Amniotic epithelial cell (primary cell): ENCODE measurements around the gene MADCAM1.

ENCODE experiments used
- DNase-seq: peaks from one replicate; pipeline ENCODE4 v3.0.0-alpha.2; 2010; ENCODE audit warnings: low read depth

Gene MADCAM1

GRCh38 chr19:488505-489417 is 7.5 kb upstream of the MADCAM1 start:
- peak; percentile 91 for DNase-seq

- DNase-seq: peak; percentile 27
Observed at GRCh38 chr19:489418-490196, 6.7 kb upstream of the MADCAM1 start.

GRCh38 chr19:491146-491741 is 5.0 kb upstream of the MADCAM1 start:
- no peak for DNase-seq

- no peak for DNase-seq
Observed at GRCh38 chr19:492091-492531, 4.2 kb upstream of the MADCAM1 start.

- no peak for DNase-seq
Observed at GRCh38 chr19:493391-494170, 2.7 kb upstream of the MADCAM1 start.

- DNase-seq: no peak
Observed at GRCh38 chr19:494171-495080, 1.9 kb upstream of the MADCAM1 start.

GRCh38 chr19:495081-495401 is 1.2 kb upstream of the MADCAM1 start:
- DNase-seq: no peak

- peak; percentile 33 for DNase-seq
Observed at GRCh38 chr19:495402-496111, 729 bp upstream of the MADCAM1 start.

- no peak for DNase-seq
Observed at GRCh38 chr19:496986-497385, 700 bp downstream of the MADCAM1 start.

GRCh38 chr19:497491-497868 is 1.2 kb downstream of the MADCAM1 start:
- no peak for DNase-seq

- no peak for DNase-seq
Observed at GRCh38 chr19:497869-498510, 1.7 kb downstream of the MADCAM1 start.

GRCh38 chr19:498511-498891 is 2.2 kb downstream of the MADCAM1 start:
- no peak for DNase-seq

- DNase-seq: no peak
Observed at GRCh38 chr19:498977-499623, 2.8 kb downstream of the MADCAM1 start.

- DNase-seq: no peak
Observed at GRCh38 chr19:501646-502045, 5.4 kb downstream of the MADCAM1 start.

GRCh38 chr19:504616-505015 is 8.3 kb downstream of the MADCAM1 start:
- no peak for DNase-seq

GRCh38 chr19:506404-507285 is 10.4 kb downstream of the MADCAM1 start:
- DNase-seq: peak; percentile 100

- DNase-seq: peak; percentile 45
Observed at GRCh38 chr19:507286-508203, 11.3 kb downstream of the MADCAM1 start, which contains the start of gene TPGS1. TPGS1 (plus strand) TSS chr19:507497; CDS start chr19:507507, 10 bp downstream.
